CD4-positive, alpha-beta T cell treated with Interleukin-12 subunit alpha and Interleukin-12 subunit beta, for 1 hour (primary cell): ENCODE results near the gene CAMK2N2.
A peak's percentile ranks its signal among the peaks of the same experiment; 100 is the strongest.
"Not testable (repeated sequence)": the region's sequence is repeated elsewhere in the genome, so short reads cannot be mapped to it uniquely, and the experiment has no call there.

Source experiments
- DNase-seq: peaks from one replicate; pipeline ENCODE4 v3.0.0-alpha.2; 2020

CAMK2N2 gene

DNA sequence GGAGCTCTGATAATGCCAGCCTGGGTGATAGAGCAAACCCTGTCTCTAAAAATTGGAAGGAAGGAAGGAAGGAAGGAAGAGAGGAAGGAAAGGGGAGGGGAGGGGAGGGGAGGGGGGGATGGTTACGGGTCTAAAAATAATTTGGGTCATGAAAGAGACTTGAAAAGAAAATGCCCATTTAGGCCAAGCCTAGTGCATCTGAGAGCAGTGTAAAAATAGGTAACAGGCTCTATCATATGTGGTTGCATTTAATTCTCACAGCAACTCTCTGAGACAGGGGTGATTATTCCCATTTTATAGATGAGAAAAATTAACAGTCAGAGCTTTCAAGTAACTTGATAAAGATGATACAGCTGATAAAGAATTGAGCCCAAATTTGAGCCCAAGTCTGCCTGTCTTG is 10.9 kb upstream of the CAMK2N2 start:
- DNase-seq: no peak

DNA sequence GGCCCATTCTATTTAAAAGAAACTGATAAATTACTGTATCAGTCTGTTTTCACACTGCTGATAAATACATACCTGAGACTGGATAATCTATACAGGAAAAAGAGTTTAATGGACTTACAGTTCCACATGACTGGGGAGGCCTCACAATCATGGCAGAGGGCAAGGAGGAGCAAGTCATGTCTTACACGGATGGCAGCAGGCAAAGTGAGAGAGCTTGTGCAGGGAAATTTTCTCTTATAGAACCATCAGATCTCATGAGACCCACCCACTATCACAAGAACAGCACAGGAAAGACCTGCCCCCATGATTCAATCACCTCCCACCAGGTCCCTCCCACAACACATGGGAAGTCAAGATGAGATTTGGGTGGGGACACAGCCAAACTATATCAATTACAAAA is 5.9 kb upstream of the CAMK2N2 start:
- DNase-seq: not testable (repeated sequence)

DNA sequence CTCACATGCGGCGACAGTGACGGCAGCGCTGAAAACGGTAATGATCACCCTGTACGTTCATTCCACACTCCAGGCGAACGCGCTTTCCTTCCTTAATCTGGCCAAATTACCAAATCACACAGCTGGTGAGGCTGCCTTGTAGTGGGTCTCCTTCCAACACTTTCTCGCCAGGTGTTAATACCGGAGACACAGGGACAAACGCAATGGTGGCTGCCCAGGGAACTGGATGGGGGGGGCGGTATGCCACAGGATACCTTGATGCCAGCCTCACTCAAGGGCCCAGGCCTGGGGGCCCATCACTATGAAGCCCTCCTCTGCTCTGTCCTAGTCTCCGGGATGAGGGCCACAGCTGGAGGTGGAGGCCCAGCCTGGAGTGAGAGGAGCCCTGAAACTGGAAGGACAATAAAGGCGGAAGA is 1.4 kb upstream of the CAMK2N2 start:
- no peak for DNase-seq

DNA sequence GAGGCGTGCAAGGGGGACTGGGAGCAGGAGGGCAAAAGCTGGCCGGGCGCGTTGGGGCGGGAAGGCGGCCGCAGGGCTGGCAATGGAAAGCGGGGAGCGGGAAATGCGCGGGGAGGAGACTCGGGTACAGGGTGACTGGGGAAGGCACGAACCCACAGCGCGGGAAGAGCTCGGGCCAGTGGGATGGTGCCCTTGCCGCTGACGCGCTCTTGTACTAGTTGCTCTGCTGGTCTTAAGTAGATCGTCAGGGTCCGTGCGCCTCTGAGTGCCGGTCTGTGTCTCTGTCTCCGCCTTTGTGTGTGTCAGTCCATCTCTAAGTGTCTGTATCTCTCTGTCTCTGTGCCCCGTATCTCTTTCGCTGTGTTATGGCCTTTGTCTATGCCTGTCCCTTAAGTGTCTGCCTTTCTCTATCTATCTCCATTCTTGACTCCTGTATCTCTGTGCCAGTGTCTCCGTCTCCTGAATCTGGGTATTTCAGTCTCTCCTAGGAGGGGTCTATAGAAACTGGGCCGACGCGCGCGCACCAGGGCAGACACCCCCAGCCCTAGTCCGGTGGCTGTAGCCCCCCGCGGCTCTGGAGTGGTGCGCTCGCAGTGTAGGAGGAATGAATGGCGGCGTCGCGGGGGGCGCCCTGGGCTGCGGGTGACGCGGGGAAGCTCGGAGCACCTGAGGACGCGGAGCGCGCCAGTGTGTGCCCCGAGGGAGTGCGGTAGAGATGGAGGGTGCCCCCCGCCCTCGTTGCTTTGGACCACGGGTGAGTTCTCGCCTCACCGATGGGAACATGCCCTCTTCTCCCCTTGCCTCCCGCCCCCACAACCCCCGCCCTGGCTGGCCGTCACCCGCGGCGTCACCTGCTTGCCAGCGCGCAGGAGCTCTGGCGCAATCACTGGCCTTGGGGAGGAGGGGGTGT is 756 bp upstream of the CAMK2N2 start:
- DNase-seq: no peak

GRCh38 chr3:184260724-184261269 is 556 bp downstream of the CAMK2N2 start:
- no peak for DNase-seq

DNA sequence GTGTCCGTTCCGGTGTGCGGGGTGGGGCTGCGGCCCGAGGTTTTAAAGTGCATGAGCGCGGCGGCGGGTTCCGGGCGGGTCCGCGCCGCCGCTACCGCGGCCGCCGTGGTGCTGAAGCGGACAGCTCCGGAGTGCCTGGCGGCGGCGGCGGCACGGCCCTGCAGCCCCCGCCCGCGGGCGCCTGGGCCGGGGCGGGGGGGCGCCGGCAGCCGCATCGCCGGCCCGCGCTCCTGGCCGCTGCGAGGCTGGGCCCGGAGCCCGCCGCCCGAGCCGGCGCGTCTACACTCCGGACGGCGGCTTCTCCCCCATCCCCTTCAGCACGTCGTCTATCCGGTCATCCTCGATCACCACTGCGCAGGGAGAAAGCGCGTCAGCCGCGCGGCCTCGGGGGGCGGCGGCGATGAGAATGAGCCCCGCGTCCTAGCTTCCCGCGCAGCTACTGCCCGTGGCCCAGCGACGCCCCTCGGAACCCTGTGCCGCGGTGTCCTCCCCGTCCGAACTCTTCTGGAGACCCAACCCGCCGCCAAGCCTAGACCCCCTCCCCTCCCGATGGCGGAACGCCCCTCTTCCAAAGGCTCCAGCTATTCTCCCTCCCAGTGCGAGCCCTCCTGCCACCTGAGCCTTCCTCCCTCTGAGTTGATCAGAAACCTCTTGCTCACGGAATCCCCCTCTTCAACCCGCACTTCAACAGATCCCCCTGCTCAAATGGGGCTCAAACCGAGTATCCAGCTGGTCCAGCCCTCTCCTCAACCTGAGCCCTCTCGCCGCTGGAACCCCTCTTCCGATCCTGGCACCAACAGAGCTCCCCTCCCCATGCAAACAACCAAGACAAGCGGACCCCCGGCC is 1.3 kb downstream of the CAMK2N2 start:
- DNase-seq: peak; percentile 48

- no peak for DNase-seq
Observed at GRCh38 chr3:184259396-184259877, 1.9 kb downstream of the CAMK2N2 start.

GRCh38 chr3:184258926-184259325 is 2.4 kb downstream of the CAMK2N2 start:
- DNase-seq: no peak

GRCh38 chr3:184257083-184257915 is 4.1 kb downstream of the CAMK2N2 start:
- DNase-seq: no peak

DNA sequence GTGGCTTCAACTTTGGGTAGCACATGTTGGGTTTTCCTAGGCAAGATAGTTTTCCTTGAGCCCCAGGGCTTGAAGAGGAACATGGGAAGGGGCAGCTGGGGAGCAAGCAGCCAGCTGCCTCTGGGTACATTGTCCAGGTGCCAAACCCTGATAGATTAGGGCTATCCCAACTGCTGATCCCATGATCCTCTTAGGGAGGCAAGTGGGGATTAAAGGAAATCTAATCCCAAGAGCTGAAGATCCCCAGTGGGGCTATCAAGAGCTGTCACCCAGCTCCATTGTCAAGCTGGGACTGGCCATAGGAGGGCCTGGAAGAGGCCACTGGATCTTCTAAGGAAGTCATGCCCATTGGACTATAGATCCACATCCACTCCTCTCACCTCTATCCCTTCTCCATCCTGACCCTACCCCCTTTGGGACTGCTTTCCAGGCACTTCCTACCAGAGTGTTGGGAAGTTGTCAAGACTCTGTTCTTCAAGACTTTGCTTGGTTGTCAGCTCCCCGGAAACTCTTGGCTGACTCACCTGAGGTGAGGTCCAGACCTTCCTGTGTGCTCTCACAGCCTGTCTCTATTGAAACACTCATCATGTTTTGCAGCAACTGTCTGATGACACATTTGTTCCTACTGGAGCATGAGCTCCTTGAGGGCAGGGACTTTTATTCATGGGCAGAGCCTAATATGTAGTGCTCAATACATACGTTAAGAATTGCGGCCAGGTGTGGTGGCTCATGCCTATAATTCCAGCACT is 5.9 kb downstream of the CAMK2N2 start:
- no peak for DNase-seq

GRCh38 chr3:184250167-184250828 is 11.1 kb downstream of the CAMK2N2 start:
- peak; percentile 90 for DNase-seq

- peak; percentile 98 for DNase-seq
Observed at GRCh38 chr3:184249412-184250166, 11.8 kb downstream of the CAMK2N2 start, which contains the start of gene EEF1AKMT4. Gene EEF1AKMT4 (plus strand): TSS chr3:184249672. CDS start chr3:184249695, 23 bp downstream.

DNA sequence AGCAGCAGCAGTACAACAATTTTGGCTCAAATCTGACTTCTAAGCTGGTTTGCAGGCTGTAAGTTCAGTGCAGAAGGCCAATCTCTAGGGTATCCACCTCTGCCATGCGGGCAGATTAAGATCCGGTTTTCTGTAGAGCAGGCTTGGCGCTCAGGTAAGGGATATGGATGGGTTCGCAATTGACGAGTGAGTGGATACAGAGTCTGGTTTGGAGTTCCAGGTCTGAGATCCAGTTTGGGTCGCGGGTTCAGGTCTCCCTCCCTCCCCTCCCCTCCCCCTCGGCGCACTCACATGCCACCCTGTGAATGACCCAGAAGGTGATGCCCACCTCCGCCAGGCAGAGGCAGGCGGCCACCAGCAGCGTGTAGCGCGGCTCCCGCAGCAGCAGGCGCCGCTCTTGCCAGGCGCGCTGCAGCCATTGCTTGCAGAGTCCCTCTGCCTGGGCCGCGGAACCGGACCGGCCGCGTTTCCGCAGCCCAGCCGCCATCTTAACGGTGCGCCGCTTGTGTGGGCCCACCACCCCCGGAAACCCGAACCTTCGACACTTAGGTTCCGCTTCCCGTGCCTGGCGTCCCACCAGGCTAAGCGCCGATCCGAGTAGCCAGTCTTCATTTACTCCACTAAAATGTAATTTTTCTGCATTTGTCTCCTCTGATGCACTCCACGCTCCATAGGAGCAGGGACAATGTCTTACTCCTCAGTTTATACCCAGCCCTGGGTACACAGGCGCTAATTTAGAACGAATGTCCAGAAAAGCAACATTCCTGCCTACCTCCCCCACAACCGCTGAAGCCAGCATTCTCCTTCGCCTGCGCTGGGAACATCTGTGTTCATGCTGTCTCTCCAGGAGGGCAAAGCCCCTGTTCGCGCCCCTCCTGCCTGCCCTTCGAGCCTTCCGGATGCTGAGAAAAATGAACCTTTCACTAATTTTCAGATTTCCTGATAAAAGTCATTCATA is 12.6 kb downstream of the CAMK2N2 start, which contains the start of gene ALG3:
Gene ALG3, minus strand, starts transcription at position 509 of the 958 bp plus-strand sequence. Its CDS starts 22 bp downstream, at position 487.
- DNase-seq: peak; percentile 90

DNA sequence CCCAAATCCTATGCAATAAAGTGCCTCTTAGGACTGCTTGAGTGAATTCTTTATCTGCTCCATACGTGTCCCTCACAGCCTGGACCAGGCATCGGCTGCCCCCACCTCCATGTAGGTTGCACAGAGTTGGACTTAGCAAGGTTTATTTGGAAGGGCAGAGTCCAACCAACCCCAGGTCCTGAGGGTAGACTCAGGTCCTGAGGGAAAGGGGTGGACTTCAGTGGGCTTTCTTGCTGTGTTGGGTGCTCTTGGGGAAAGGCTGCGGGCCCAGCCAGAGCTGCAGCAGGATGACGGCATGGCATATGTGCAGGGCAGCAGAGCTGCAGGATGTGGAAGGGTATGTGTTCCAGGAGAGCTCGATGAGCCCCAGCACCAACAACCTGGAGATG is 19.1 kb downstream of the CAMK2N2 start:
- DNase-seq: no peak

DNA sequence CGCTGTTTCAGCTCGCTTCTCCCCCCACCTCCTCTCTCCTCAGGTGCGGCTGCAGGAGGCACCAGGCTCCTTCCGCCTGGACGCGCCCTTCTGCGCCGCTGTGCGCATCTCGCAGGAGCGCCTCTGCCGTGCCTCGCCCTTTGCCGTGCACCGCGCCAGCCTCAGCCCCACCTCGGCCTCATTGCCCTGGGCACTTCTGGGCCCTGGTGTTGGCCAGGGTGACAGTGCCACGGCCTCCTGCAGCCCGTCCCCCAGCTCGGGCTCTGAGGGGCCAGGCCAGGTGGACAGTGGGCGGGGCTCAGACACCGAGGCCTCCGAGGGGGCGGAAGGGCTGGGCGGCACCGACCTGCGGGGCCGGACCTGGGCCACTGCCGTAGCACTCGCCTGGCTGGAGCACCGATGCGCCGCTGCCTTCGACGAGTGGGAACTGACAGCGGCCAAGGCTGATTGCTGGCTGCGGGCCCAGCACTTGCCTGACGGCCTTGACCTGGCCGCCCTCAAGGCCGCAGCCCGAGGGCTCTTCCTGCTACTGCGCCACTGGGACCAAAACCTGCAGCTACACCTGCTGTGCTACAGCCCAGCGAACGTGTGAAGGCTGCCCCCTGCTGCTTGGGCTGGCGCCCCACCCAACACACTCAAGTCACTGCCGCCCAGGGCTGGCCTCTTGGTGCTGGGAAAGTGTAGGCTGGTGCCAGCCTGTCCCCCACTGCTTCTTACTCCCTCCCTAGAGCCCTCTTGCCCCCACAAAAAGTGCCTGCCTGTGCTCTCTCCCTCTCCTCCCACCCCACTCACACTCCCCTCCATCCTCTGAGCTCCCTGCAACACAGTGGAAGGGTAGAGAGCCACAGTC is 19.7 kb downstream of the CAMK2N2 start:
- DNase-seq: no peak

GRCh38 chr3:184241141-184241446 is 20.3 kb downstream of the CAMK2N2 start:
- DNase-seq: no peak

DNA sequence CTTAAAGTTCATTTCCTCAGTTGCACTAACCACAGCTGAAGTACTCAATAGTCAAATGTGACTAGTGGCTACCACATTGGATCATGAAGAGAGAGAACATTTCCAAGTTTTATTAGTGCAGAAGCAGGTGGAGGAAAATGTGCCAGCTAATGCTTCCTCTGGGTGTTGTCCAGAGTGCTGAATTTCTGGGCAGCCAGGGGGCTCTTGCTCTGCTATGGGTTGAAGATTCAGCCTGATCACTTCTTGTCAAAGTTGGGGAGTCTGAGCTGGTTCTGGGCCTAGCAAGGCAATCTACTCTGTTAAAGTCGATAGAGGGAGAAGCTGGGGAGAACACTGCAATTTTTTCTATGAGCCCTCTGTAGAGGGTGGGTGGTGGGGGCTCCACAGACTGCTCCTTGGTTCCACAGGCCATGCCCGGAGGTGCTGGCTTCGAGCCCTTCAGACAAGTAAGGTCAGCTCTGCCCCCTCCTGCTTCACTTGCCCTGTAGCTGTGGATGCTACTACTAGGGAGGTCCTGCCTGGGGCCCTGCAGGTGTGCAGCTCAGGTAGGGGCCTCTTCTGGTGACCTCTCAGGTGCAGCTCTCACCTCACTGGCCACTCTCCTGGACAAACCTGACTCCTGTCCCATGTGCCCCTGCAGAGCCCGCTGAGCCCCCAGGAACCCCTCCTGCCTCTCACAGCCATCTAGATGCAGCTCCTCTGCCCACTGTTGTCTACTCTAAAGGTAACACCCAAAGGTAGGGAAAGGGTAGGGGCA is 20.8 kb downstream of the CAMK2N2 start:
- no peak for DNase-seq
